ENCODE results near the gene LRRC53. TPM values are rescaled to one million over a fixed set of nuclear protein-coding genes. Genes with fewer than 3 reads are reported as not detected.

Gene LRRC53
- total RNA-seq, 1 donor from 2014 or later = 0.42 TPM

DNA sequence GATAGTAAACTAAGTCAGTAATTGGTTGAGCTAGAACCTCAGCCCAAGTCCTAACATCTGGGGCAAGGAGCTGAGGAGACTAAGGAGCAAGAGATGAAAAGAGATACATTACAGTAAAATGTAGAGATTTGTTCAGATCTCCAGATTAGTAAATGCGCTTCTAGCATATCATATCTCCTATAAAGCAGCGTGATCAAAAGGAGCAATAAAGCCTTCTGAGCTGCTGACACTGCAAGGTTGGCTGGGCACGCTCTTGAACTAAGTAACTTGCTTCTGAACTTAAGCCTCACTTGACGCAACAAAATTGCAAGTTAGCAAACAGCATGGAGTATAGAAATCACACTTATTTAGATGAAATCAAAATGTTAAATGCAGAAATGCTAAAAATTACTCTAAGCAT is 80.9 kb downstream of the LRRC53 start:
- H3K4me1 Mint-ChIP-seq (ENCODE audit: low read depth, unreplicated experiment) = peaks cover 4% of the 10 kb centered on the region
- H3K4me3 Mint-ChIP-seq (ENCODE audit: unreplicated experiment) = no peak overlapping the region
- peaks cover 3% of the 10 kb centered on the region for H3K27me3 Mint-ChIP-seq (ENCODE audit: unreplicated experiment)
- no peaks in the 10 kb centered on the region for H3K36me3 Mint-ChIP-seq (ENCODE audit: unreplicated experiment)
- H3K27ac Mint-ChIP-seq (ENCODE audit: unreplicated experiment) = no peak overlapping the region
- no peak for DNase-seq
- no peaks in the 10 kb centered on the region for H3K9me3 Mint-ChIP-seq (ENCODE audit: unreplicated experiment)
- TF ChIP-seq, protein P1, sequence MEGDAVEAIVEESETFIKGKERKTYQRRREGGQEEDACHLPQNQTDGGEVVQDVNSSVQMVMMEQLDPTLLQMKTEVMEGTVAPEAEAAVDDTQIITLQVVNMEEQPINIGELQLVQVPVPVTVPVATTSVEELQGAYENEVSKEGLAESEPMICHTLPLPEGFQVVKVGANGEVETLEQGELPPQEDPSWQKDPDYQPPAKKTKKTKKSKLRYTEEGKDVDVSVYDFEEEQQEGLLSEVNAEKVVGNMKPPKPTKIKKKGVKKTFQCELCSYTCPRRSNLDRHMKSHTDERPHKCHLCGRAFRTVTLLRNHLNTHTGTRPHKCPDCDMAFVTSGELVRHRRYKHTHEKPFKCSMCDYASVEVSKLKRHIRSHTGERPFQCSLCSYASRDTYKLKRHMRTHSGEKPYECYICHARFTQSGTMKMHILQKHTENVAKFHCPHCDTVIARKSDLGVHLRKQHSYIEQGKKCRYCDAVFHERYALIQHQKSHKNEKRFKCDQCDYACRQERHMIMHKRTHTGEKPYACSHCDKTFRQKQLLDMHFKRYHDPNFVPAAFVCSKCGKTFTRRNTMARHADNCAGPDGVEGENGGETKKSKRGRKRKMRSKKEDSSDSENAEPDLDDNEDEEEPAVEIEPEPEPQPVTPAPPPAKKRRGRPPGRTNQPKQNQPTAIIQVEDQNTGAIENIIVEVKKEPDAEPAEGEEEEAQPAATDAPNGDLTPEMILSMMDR (IDR thresholded peaks at IDR 0.05; ENCODE audit: partially characterized antibody, unreplicated experiment) = no peak

DNA sequence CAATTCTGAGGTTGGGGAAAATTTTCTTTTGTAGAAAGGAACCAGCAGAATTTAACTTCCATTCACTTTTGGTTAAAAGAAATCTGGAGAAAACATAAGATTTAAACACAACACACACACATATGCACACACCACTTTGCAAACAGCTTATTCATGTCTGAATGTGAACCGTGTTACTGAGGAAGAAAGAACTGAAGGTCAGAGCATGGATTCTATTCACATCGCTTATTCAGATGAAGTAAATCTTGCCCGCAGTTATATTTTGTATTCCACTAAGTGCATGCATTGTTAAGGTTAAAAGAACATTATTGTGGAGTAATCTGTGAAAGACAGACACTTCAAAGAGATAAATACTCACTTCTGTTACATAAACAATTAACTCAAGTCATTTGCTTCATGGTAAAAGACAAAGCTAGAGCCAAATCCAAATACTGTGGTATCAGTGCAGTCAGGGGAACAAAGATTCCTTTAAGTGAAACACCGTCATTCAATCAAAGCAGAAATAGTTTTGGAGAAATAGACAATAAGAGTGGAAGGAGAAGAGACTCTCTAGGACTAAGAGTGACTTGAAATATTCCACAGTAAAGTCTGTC is 82.0 kb downstream of the LRRC53 start:
- TF ChIP-seq, protein P1 (IDR thresholded peaks at IDR 0.05; ENCODE audit: partially characterized antibody, unreplicated experiment) = no peak
- Mint-ChIP-seq H3K9me3 (ENCODE audit: unreplicated experiment) (no peaks in the 10 kb centered on the region), H3K27me3 (ENCODE audit: unreplicated experiment) (peaks cover 5% of the 10 kb centered on the region), H3K4me1 (ENCODE audit: low read depth, unreplicated experiment) (peaks cover 7% of the 10 kb centered on the region), H3K27ac (ENCODE audit: unreplicated experiment) (no peak overlapping the region), H3K4me3 (ENCODE audit: unreplicated experiment) (no peak overlapping the region), H3K36me3 (ENCODE audit: unreplicated experiment) (no peaks in the 10 kb centered on the region)
- no peak for DNase-seq

DNA sequence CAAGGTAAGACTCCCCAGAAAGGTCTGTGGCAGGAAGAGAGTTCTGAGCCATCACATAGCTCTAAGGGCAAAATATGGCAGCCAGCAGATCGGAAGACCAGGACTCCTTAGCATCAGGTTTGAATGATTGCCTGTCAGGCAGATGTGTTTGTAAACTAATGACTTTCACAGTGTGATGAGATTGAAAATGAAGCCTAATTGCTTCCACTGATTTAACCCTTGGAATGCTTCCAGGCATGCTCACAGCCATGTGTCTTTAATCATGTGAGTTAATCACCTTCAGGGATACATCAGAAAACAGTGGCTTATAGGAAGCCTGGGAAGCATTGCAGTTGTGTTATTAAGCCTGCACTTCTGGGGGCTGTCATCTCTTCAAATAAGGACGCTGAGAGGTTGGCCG is 82.8 kb downstream of the LRRC53 start:
- H3K4me3 Mint-ChIP-seq (ENCODE audit: unreplicated experiment) = no peak overlapping the region
- H3K36me3 Mint-ChIP-seq (ENCODE audit: unreplicated experiment) = no peaks in the 10 kb centered on the region
- TF ChIP-seq, protein P1 (IDR thresholded peaks at IDR 0.05; ENCODE audit: partially characterized antibody, unreplicated experiment) = no peak
- H3K9me3 Mint-ChIP-seq (ENCODE audit: unreplicated experiment) = no peaks in the 10 kb centered on the region
- no peak overlapping the region for H3K27ac Mint-ChIP-seq (ENCODE audit: unreplicated experiment)
- no peak for DNase-seq
- H3K4me1 Mint-ChIP-seq (ENCODE audit: low read depth, unreplicated experiment) = peaks cover 7% of the 10 kb centered on the region
- peaks cover 5% of the 10 kb centered on the region for H3K27me3 Mint-ChIP-seq (ENCODE audit: unreplicated experiment)

DNA sequence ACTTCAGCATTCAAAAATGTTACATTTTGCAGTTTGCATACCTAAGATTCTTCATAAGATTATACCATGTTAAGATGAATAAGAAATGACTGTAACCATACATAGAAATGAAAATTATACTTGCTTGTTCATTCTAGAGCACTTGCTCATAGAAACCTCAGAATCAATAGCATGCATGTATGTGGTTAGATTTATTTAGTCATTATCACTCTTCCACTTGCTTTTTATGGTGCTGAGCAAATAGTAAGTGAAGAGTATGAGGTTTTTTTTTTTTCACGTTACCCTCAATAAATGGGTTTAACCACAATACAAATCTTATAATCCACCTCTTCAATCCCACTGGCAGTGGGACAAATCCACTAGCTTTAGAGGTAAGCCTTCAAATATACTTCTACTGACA is 84.7 kb downstream of the LRRC53 start:
- Mint-ChIP-seq H3K36me3 (ENCODE audit: unreplicated experiment) (no peaks in the 10 kb centered on the region), H3K27me3 (ENCODE audit: unreplicated experiment) (peaks cover 2% of the 10 kb centered on the region), H3K4me1 (ENCODE audit: low read depth, unreplicated experiment) (peaks cover 7% of the 10 kb centered on the region)

More for the DNA sequence above, 84.7 kb downstream of the LRRC53 start:
- Mint-ChIP-seq H3K27ac (ENCODE audit: unreplicated experiment) (no peak overlapping the region), H3K4me3 (ENCODE audit: unreplicated experiment) (no peak overlapping the region), H3K9me3 (ENCODE audit: unreplicated experiment) (no peaks in the 10 kb centered on the region)
- TF ChIP-seq, protein P1 (IDR thresholded peaks at IDR 0.05; ENCODE audit: partially characterized antibody, unreplicated experiment) = no peak
- no peak for DNase-seq
